ENCODE data around the gene PDE7B.

Gene PDE7B

DNA sequence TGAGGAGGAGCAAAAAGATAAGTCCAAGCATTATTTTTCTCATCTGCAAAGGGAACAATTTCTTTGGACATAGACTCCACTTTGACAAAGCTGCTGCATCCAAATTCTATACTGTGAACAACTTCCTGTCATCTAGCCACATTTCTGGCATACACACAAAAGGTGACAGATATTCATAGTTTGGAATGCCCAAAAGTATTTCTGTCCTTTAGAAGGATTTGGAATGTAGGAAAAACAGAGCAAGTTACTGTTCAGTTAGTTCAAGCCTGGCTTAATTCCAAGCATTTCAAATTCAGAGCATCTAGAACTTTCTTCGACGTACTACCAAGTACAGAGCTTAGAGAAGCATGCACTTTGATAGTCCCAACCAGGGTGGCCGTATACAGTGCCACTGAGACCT, 134.0 kb downstream of the PDE7B start:
- no peak for DNase-seq (ENCODE audit: low read depth in 2 of 2)

DNA sequence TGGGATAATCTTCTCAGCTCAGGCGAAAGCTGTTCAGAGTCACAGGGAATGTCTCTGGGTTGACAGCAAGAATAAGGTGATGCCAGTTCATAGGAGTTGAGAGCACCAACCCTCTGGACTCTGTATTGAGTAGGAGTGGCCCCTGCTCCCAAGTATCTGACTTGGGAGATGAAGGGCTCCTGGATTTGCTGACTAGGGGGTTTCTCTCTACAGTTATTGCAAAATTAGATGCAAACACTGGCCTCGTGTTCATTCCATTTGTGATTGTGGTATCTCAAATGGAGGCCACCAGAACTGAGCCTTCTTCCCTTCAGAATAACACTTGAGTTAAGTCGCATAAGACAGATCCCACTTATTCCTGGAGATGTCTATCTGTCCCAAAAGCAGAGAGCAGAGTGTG, 135.7 kb downstream of the PDE7B start:
- DNase-seq (ENCODE audit: low read depth in 2 of 2) = no peak

DNA sequence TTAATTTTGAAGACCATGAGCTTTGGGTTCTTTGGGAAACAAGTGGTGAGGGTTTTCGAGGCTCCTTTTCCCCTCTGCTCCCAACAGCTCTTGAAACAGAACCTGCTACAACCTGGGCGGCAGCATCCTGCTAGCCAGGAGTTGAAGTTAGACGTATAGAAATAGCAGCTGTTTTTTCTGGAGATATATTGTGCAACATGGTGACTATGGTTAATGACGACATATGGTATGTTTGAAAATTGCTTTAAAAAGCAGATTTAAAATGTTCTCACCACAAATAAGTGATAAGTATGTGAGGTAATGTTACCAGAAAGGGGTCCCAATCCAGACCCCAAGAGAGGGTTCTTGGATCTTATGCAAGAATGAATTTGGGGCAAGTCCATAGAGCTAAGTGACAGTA, 138.9 kb downstream of the PDE7B start:
- no peak for DNase-seq (ENCODE audit: low read depth in 2 of 2)

DNA sequence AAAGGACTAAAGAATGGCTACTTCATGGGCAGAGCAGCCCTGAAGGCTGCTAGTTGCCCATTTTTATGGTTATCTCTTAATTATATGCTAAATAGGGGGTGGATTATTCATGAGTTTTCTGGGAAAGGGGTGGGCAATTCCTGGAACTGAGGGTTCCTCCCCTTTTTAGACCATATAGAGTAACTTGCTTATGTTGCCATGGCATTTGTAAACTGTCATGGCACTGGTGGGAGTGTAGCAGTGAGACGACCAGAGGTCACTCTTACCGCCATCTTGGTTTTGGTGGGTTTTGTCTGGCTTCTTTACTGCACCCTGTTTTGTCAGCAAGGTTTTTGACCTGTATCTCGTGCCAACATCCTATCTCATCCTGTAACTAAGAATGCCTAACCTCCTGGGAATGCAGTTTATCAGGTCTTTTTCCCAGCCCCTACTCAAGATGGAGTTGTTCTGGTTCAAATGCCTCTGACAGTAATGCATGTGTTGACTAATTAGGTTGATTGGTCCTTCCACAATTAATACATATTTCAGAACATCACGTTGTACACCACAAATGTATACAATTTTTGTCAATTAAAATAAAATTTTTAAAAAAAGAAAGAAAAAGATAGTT, 139.5 kb downstream of the PDE7B start:
- no peak for DNase-seq (ENCODE audit: low read depth in 2 of 2)

DNA sequence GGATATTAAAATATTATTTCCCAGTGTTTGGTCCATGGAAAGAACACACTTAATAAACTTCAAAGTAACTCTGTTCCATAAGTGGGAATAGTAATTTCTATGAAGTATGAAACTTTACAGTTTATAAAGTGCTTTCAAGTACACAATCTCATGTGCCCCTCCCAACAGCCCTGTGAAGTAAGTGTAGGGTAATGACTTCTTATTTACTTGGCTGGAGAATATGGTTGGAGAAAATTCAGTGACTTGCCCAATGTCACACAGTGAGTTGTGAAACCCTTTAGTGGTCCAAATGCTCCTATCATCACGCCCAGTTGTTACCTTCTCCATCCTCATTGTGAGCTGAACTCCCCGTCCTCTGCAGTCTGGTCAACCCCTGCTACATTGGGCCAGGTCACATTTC, 141.2 kb downstream of the PDE7B start:
- DNase-seq (ENCODE audit: low read depth in 2 of 2) = no peak

DNA sequence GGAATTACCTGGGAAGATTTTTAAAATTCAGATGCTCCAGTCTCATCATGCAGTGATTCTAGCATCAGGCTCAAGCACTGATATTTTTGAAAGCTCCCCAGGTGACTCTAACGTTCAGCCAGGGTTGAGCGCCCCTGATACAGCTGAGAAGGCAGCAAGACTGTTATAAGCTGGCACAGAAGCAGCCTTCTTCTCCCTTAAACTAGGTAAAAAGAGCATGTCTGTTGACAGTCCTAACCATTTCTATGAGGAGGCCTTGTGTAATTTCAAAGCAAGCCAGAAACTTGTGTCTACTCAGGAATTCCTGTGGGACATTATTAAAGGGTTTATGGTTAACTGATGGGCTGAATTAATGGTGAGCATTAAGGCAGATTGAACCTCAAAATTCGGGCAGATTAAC, 141.9 kb downstream of the PDE7B start:
- DNase-seq (ENCODE audit: low read depth in 2 of 2) = no peak

DNA sequence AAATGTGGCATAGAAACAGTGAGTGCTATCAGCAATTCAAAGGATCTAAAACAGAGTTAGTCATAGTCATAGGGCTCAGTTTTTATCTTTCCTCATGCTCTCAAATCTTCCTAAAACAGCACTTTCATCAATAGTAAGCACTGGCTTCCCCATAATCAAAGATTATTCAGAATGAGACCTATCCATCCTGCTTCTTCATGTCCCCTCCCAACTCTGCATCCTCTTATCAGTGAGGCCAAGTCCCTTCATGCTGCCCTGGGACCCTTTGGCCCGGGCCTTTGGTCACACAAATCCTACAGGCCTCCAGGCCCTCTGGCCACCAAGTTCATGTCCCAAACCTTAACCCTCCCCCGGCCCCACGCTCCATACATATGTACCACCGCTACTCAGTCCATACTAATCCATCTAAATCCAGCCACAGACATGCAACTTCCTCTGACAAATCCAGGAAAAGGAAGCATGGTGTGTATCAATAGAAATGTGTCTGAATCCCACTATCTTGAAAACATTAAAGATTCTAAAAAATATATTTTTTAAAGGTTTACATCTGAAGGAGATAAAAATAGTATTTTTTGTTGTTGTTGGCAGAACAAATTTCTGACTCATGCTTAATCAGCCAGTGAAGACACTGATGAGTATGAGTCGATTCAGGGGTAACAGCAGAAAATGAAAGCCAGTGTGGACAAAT, 143.5 kb downstream of the PDE7B start:
- no peak for DNase-seq (ENCODE audit: low read depth in 2 of 2)

DNA sequence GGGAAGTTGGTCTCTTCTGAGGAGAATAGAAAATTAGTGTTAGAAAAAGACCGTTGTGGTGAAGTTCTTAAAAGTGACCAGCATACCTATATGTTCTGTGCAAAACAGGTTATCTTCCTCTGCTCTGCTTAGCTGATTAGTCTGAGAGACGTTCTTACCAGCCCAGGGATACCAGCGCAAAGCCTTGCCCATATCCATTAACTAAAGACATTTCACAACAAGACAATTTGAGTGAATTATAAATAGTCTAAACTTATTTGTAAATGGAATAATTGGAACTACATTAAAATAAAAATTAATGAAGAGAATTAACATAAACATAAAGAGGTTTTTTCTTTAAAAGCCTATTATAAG, 144.0 kb downstream of the PDE7B start:
- DNase-seq (ENCODE audit: low read depth in 2 of 2) = no peak

DNA sequence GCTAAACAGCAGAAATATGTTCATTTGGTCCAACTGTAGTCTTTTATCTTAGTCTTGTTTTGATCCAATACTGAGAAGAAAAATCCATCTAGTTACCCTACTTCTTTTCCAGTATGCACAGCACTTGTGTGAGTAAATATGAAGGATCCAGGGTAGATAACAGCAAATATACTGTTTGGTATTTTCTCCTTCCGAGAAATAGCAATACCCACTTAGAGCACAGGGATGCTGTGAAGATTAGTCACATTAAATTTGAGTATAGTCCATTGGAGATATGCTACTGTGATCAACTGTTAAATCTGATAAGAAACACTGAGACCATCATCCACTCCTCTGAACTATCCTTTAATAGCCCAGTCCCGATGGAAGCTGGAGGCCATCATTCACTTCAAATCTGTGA, 145.2 kb downstream of the PDE7B start:
- no peak for DNase-seq (ENCODE audit: low read depth in 2 of 2)

DNA sequence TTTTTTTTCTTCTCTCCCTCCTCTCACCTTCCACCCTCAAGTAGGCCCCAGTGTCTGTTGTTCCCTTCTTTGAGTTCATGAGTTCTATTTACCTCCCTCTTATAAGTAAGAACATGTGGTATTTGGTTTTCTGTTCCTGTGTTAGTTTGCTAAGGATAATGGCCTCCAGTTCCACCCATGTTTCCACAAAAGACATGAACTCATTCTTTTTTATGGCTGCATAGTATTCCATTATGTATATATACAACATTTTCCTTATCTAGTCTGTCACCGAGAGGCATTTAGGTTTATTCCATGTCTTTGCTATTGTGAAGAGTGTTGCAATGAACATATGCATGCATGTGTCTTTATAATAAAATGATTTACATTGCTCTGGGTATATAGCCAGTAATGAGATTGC, 147.9 kb downstream of the PDE7B start:
- no peak for DNase-seq (ENCODE audit: low read depth in 2 of 2)

DNA sequence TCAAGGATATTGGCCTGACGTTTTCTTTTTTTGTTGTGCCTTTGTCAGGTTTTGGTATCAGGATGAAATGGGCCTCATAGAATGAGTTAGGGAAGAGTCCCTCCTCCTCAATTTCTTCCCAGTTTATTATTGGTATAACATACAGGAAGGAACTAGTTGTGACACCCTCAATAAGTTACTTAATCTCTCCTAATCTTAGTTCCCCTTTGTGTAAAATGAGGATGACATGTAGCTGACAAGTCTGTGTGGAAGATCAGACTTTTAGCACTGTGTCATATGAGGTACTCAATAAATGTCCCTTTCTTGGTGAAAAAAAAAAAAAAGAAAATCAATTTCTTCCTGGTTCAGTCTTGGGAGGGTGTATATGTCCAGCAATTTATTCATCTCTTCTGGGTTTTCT, 155.8 kb downstream of the PDE7B start:
- no peak for DNase-seq (ENCODE audit: low read depth in 2 of 2)

DNA sequence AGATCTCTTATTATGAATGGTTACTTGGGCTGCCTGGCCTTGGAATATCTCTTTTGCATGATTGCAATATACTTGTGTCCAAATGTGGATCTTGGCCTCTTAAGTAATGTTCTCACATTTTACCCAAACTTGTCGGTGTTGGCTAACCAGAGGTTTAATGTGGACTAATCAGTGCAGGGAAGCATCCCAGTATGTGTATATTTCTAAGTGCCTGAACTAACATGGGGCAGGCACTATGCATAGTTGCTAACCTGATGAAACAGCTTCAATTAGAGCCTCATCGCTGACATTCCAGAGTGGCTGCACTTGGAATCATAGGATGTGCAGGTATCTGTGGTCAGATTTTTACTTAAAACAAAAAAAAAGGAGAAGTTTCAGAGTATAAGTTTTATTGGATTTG, 160.0 kb downstream of the PDE7B start:
- no peak for DNase-seq (ENCODE audit: low read depth in 2 of 2)

DNA sequence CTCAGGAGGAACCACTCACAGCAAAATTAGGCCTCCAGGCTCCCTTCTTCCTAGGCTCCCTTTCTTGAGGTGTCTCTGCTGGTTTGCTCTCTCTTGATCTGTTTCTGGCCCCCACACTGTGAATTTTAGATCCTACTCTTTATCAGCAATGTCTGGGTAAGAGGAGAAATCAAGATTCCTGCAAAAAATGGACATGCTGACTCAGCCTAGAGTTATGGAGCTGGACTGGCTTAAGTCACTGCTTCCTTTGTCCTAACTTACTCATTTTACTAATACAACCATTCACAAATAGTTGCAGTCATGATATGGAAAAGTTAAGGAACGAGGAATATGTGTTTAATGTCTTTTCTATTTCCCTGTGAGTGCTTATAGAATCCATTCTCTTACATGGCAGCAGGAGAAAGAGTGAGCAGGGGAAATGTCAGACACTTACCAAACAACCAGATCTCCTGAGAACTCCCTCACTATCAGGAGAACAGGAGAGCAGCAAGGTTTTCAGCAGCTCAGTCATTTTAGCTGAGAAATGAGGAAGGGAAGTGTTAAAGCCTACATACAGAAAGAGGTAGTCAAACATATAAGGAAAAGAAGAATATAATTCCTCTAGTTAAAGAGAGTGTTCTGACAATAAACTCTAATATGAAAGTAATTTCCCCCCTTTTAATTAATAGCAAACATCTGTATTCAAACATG, 160.8 kb downstream of the PDE7B start:
- DNase-seq (ENCODE audit: low read depth in 2 of 2) = no peak

DNA sequence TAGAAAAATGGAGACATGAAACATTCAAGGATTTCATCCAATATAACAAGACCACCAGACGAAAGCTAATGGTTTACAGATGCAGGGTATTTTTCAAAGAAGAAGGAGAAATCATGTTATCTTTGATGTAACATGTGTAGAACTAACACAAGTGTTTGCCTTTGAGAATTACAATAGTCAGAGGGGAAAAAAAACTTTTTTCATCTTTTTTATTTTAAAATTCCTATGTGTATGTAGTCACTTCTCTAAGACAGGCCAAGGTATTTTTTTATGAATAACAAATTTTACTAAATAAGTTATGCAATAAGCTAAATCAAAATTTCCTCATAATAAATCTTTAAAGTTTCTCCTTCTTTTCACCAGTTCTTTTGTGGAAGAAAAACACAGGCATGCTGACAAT, 161.4 kb downstream of the PDE7B start:
- no peak for DNase-seq (ENCODE audit: low read depth in 2 of 2)

DNA sequence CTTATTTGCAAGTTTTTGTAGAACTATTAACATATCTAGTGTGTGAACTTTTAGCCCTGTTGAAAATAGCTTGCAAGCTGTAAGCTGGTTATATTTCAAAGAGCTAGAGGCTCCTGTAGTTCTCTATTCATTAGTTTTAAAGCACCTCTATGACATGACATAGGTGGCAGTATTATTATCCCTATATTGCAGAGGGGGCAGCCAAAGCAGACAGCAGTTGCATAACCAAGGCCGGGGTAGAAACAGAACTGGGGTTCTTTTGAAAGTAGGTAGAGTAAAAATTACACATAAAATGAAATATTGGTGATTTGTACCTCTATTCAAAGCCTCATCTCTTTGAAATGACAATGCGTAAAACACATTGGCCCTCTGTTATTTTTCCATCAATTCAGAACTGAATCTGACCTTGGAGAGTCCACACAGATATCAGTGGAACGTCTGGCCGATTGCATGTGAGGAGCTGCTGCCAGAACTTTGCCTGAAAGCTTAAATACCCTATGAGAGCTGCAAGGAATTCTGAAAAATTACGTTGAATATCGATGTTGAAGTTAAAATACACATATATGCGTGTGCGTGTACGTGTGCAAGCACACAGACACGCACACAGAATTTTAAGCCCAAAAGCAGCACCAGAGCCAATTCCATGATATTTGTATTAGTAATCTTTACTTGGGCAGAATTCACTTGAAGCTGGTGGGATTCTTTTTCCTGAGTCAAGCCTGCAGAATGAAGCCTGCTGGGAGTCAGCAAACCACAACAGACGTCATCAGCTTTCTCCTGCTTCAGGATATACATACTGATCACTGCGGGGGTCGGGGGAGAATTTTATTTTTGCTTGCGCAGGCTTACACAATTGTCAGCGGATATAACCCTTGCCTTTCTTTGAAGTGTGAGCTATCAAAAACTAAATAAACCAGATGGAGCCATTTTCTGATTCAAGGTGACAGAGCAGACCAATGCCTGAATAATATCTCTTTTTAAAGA, 163.2 kb downstream of the PDE7B start:
- DNase-seq (ENCODE audit: low read depth in 2 of 2) = no peak

DNA sequence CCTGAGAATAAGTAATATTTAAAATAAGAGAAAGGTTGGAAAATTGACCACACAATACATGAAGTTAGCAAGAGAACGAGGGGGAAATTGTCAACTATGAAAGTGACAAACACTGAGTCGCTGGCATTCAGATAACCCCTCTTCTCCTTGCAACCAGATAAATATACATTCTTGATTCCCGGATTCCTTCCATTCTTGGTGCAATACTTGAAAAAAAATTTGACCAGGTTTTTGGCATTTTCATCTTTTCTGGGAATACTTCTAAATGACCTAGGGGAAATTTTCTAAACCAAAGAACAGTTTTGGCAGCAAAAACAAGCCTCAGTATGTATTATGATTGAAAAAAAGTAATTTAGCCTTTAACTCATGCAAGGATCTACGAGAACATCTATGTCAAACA, 164.0 kb downstream of the PDE7B start:
- DNase-seq (ENCODE audit: low read depth in 2 of 2) = no peak

DNA sequence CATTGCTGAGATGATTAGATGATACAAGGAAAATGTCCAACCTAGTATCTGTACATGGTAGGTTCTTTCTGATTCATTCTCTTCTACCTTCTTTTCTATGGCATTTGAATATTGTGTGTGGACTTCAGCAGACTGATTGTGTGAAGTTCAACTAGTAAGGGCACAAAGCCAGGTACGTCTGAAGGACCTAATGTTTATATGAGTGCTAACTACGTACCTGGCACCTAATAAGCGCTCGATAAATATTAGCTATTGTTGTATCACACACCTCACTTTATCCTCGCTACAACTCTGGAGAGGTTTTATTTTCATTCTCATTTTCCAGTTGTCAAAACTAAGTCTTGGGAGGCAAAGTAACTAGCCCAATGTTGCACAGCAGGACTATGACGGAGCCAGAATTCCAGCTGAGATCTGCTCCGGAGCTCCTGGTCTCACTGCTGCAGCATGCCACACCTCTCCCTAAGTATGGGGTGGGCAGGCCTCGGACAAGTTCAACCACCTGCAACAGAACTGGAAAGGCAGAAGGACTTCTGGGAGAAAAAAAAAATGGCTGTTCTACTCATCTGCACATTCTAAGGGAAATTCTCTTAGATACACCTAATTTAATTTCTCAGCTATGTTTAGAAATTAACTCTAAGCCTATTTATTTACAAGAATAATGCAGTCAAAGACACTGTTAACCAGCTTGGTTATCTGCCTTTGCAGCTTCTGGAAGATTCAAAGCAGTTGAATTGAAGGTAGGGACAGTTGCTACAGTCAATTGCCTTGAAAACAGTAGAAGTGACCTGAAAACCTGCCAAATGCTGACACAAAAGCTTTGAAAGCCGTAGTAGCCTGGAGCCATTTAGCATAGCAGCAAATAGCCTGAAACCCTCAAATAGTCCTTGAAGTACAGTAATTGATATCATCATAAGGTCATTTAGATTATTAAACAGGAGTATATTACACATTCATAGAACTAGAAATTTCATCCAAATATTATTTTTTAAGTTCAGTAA, 165.0 kb downstream of the PDE7B start:
- no peak for DNase-seq (ENCODE audit: low read depth in 2 of 2)

DNA sequence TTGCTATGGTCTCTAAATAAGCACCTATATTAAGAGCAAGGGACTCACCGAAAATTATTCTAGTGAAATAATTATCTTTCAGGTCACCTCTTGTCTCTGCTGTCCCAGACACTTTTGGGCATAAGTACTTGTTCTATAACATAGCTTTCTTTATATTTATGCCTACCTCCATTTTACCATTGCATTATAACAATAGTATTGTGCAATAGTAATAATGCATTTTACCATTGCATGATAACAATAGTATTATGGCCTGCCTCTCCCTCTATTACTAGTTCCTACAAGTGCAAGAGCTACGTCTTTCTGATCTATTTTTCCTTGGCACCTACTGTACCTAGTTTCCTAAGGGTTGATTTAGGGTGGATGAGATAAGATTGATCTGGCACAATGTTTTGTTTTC, 169.2 kb downstream of the PDE7B start:
- no peak for DNase-seq (ENCODE audit: low read depth in 2 of 2)

DNA sequence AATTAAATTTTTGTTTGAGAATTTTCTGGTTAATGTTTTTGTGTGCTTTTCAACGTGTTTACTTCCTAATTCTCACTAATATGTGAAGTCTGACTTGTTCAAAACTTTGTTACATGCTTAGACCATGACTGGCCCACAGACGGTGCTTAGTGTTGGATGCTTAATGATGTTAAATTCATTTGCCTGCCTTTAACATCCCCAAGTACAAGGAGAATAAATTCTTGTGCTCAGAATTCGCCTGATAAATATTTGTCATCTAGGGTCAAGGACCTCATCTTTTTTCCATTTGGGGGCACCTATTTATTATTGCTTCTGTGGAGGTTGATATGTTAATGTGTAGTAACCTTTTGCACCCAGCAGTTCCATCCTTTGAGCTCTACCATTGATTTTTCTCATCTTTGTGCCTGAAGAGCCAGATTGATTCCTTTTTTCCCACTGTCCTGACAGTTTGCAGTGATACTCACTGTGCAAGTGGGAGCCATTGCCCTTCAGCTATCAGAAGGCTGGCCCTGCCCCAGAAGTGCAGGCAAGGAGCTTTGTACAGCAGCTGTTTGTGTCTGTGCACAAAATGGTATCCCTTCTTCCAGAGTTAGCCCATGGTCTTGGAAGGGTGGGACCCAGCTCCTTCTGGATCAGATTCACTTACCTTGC, 170.8 kb downstream of the PDE7B start:
- DNase-seq (ENCODE audit: low read depth in 2 of 2) = no peak

DNA sequence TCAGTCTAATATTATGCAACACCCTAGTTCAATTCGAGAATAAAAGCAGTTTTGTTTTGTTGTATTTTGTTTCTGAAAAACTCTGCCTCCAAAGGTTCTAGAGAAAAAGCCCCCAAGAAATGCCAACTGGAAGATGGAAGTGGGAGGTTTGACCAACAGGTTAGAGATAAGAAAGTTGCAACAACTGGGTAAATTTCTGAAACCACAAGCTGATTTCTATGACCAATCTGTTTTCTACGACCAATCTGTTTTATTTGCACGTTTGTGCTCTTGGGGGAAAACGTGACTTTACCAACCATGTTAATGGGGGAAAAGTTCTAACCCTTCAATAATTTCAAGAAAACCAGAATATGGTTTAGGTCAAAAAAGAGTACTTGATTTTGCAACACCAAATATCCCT, 173.2 kb downstream of the PDE7B start:
- DNase-seq (ENCODE audit: low read depth in 2 of 2) = no peak

DNA sequence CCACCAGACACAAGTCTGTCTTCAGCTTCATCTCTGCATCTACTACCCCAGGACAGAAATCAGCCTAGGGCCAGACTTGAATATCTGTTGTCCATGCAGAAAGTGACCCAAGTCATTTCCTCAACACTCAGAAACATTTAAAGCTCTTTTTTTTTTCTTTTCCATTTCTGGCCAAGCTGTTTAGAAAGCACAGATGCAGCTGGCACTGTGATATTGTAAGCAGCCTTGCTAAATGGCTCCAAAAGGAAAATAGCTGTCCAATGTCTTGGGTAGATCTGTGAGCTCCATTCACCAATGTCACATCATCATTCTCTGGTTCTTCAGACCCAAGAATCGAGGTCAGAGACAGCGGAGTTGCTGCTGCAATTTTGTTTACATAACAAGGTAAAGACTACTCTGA, 174.2 kb downstream of the PDE7B start:
- no peak for DNase-seq (ENCODE audit: low read depth in 2 of 2)

Data from activated CD4-positive, alpha-beta T cell treated with anti-CD3 and anti-CD28 coated beads for 24 hours (primary cell).